Measurements from ENCODE around the gene XPC.
"Not testable (repeated sequence)": the region's sequence is repeated elsewhere in the genome, so short reads cannot be mapped to it uniquely, and the experiment has no call there.

XPC gene

DNA sequence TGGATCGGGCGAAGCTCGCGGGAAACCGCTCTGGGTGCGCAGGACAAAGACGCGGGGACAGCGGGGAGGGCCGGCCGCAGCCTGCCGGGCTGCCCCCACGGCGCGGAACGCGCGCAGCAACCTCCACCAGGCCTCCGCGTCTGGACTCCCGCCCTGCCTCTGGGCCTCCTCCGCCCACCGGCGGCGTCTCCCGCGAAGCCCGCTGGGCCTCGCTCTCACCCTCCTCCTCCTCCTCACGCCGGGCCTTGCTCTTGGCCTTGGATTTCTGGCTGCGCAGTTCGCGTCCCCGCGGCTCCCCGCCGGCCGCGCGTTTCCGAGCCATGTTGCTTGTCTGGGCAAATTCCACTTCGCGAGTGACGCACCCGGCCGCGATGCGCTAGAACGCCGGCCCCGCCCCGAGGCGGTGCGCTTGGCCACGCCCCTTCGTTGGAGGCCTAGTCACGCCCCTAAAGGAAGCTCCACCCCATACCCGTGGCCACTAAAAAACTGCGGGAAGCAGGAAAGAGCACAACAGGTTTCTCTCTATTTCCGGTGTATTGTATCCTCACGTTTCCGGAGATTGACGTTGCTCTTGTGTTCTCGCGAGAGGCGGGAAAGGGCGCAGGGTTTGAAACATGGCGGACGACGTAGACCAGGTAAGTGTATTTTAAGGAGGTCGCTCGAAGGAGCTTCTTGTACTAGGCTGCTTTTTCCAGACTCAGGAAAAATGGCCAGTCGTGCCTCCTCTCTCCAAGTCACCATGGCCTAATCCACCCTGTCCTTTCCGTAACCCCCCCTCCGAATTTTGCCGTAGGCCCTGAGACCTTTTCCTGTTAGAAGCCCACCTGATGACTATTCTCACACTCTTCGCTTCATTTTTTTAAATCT lies at the start of gene XPC, which contains the start of gene LSM3:
Gene XPC (minus strand): TSS at position 355 of the 867 bp plus-strand sequence. CDS start 33 bp downstream, at position 322.
Gene LSM3 (plus strand): TSS at position 571 of the 867 bp plus-strand sequence. CDS start 44 bp downstream, at position 615.
- DNase-seq: peak; percentile 97

DNA sequence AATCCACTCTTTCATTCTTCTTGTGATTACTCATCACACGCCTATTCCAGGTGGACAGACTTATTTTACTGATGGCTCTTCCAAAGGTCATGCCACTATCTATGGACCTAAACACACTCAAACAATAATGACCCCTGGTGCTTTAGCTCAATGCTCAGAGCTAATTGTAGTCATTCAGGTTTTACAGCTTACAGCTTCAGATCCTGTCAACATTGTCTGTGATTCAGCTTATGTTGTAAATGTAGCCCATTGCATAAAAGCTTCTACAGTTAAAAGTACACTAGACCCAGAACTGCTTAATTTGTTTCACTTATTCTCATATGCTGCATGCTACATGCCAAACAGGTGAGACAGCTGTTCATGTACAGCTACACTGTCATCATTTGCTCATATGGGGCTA lies 49.5 kb upstream of the XPC start:
- DNase-seq: no peak

DNA sequence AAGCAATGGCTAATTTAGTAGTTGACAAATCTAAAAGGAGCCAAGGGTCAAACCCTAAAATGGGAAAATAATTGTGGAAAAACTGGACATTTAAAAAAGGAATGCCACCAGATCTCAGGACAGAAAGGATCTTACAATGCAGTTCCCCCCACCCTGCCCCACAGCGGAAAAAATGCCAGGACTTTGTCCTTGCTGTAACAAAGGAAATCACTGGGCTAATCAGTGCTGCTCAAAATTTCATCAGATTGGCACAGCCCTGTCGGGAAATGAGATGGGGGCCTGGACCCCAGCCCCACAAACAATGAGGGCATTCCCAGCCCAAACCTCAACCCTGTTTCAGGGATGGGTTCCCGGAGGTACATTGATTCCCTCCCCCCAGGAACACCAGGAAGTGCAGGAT lies 48.0 kb upstream of the XPC start:
- not testable (repeated sequence) for DNase-seq

GRCh38 chr3:14225421-14225820 lies 47.0 kb upstream of the XPC start:
- no peak for DNase-seq

- DNase-seq: no peak
Observed at GRCh38 chr3:14224895-14225294, 46.5 kb upstream of the XPC start.

- DNase-seq: no peak
Observed at GRCh38 chr3:14223595-14223994, 45.2 kb upstream of the XPC start.

- DNase-seq: no peak
Observed at GRCh38 chr3:14222900-14223594, 44.6 kb upstream of the XPC start.

DNA sequence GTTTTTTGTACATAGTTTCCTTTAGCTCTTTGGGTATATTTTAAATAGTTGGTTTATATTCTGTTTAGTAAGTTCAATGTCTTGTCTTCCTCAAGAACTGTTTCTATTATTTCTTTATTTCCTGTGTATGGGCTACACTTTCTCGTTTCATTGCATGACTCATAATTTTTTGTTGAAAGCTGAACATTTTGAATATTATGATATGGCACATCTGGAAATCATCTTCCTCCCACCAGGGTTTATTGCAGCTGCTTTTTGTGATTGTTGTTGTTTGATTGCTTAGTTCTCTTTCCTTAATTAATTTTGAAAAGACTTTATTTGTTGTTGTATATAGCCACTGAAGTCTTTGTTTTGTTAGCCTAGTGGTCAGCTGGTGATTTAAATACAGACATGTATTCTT lies 44.1 kb upstream of the XPC start:
- no peak for DNase-seq

DNA sequence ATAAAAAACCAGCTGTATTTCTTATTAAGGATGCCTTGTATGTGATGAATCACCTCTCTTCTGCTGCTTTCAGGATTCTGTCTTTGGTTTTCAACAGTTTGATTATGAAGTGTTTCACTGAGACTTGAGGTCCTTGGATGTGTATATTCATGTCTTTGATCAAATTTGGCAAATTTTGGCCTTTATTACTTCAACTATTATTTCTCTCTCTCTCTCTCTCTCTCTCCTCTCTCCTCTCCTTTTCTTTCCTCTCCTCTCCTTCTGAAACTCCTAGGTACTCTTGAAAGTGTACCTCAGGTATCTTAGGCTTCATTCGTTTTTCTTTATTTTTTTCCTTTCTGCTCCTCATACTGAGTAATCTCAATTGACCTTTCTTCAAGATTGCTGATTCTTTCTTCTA lies 43.5 kb upstream of the XPC start:
- DNase-seq: no peak

DNA sequence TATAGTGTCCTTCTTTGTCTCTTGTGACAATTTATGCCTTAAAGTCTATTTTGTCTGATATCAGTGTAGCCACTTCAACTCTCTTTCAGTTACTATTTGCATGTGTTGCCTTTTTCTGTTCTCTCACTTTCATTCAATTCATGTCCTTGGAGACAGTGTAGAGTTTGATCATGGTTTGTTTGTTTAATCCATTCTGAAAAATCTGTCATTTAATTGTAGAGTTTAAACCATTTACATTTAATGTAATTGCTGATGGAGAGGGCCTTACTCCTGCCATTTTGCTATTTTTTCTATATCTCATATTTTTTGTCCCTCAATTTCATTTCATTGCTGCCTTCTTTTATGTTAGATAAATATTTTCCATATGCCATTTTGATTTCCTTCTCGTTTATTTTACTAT lies 42.5 kb upstream of the XPC start:
- DNase-seq: no peak

DNA sequence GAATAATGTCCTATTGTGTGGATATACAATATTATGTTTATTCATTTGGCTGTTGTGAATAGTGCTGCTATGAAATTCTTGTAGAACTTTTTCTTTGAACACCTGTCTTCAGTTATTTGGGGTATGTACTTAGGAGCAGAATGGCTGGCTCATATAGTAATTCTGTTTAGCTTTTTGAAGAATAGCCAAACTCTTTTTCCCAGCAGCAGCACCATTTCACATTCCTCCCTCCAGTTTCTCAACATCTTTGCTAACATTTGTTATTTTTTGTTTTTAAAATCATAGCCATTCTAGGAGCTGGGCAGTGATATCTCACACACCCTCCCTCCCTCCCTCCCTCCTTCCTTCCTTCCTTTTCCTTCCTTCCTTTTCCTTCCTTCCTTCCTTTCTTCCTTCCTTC lies 40.0 kb upstream of the XPC start:
- DNase-seq: no peak

- DNase-seq: peak; percentile 38
Observed at GRCh38 chr3:14216257-14217048, 38.1 kb upstream of the XPC start.

DNA sequence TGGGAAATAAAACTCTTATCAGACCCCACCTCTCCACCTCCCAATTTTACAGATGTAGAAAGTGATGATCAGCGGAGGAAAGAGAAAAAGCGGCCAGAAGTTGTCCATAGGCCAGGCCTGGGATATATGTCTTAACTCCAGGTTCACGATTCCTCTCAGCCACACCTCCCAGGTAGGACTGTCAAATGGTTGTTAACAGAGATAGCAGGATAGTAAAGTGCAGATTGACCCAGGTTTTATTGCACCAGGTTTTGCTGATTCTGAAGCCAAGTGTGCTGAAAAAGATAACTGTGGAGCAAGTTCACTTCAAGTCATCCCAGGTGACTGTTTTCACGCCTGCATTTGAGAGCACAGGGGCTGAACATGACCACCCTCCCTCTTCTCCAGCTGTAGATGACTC lies 36.4 kb upstream of the XPC start:
- no peak for DNase-seq

DNA sequence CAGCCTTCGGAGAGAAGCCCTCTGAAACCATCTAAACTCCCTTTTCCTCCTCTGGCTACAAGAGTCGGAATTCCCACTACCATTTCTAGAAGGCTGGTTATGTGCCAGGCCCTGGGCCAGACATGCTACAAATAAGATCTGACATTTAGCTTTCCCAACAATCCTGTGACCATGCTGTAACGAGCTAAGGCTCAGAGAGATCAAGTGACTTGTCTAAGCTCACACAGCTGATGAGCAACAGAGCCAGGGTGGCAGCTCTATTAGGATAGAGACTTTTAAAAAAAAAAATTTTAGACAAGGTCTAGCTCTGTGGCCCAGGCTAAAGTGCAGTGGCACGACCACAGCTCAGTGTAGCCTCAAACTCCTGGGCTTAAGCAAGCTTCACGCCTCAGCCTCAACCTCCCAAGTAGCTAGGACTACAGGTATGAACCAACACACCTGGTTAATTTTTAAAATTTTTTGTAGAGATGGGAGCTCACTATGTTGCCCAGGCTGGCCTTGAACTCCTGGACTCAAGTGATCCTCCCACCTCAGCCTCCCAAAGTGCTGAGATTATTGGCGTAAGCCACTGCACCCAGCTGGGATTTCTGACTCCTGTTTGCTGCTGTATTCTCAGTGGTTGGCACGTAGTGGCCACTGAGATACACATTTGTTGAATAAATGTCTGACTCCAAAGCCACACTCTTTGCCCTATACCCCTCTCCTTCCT lies 34.8 kb upstream of the XPC start:
- no peak for DNase-seq

- DNase-seq: no peak
Observed at GRCh38 chr3:14212032-14212431, 33.6 kb upstream of the XPC start.

DNA sequence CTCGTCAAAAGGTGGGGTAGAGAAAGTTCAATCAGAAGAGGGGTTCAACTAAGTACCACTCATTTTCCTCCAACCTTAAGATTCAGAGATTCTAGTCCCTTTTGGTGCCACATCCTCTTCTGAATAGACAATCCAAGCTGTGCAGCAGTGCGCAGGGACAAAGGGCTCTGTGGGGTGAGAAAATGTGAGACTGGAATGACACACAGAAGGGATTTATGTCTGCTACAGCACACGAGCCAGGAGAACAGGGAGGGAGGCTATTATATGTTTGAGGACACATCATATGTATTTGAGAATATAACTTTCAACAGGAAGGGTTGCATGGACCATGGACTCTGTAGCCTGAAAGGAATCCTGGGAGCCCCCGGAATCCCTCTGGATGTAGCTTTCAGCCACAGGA lies 33.2 kb upstream of the XPC start:
- DNase-seq: no peak

DNA sequence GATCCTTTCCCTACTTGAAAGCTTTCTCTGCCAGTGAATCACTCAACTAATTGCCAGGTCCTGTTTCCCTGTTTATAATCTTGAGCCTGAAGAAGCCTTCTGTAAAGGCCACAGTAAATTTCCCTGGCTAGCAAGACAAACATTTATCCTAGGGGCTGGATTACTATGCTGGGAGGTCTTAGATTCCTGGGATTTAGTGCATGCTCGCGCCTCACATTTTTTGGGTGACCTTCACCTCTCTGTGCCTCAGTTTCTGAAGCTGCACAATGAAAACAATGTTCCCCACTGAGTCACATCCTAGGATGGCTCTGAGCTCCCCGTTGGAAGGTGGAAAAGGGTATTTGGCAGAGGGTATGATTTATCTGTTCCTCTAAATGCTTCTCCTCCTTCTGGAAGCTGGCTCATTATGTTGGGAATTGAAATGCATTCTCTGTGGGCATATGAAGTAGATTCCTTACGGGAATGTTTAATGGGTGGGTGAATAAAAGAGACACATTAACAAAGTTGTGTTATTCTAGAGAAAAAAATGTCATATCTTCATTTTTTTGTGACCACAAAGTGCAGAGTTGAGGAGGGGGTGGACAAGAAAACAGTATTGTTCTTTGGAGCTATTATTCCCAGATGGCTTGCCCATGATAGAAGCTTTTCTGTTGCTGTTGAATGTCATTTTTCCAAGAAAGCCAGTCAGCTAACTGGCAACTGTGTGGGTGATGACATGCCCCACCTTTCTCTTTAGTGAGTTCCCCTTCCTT lies 32.6 kb upstream of the XPC start:
- no peak for DNase-seq

DNA sequence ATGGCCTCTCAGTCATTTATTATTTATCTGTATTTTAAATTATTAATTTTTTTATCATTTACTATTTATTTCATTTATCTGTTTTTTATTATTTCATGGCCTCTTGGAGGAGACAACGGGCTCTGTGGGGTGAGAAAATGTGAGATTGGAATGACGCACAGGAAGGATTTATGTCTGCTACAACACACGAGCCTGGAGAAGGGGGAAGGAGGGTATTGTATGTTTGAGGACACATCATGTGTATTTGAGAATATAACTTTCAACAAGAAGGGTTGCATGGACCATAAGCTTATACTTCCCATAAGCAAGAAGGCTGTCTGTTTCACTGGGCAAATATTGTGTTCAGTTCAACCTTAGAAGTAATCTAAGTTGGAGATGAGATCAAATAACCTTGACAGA lies 31.9 kb upstream of the XPC start:
- no peak for DNase-seq

- DNase-seq: no peak
Observed at GRCh38 chr3:14209581-14210289, 31.3 kb upstream of the XPC start.

- no peak for DNase-seq
Observed at GRCh38 chr3:14208977-14209394, 30.6 kb upstream of the XPC start.

- DNase-seq: no peak
Observed at GRCh38 chr3:14208168-14208567, 29.8 kb upstream of the XPC start.
